Heart right ventricle (tissue), 16 donors: Measurements from ENCODE around the gene FOXF2. TPM values are rescaled to one million over a fixed set of nuclear protein-coding genes. Genes with fewer than 3 reads are reported as not detected.
A peak's percentile ranks its signal among the peaks of the same experiment; 100 is the strongest.

Experiments used
- ATAC-seq, 8 donors: fragments of 200-7000 bp; cut with Tn5 transposase; one replicate each; pipeline ENCODE4 v1.9.1; 2020; ENCODE audit warnings: mild to moderate bottlenecking in 8 of 8, moderate library complexity in 8 of 8, moderate number of reproducible peaks in 1 of 8
- DNase-seq, 2 donors: peaks; one replicate each; pipeline ENCODE4 v3.0.0-alpha.2; 2020
- H3K27ac ChIP-seq, 10 donors: fragments of 200-600 bp; sonication (generic) in 2 of 10; one replicate each; pipeline versions ENCODE4 v1.5.0 to v1.8.0; 2020 to 2022; ENCODE audit warnings: mild to moderate bottlenecking in 3 of 10
- H3K27me3 ChIP-seq, 7 donors: fragments of 200-600 bp; one replicate each; pipeline ENCODE4 v1.8.0; 2021 to 2022; ENCODE audit warnings: mild to moderate bottlenecking in 2 of 7
- H3K36me3 ChIP-seq, 9 donors: fragments of 200-600 bp; sonication (generic) in 1 of 9; one replicate each; pipeline versions ENCODE4 v1.5.0 to v1.8.0; 2020 to 2022; ENCODE audit warnings: mild to moderate bottlenecking in 2 of 9
- H3K4me1 ChIP-seq, 9 donors: fragments of 200-600 bp; sonication (generic) in 1 of 9; one replicate each; pipeline versions ENCODE4 v1.5.0 to v1.8.0; 2020 to 2022; ENCODE audit warnings: mild to moderate bottlenecking in 4 of 9
- H3K4me3 ChIP-seq, 10 donors: fragments of 200-600 bp; sonication (generic) in 2 of 10; one replicate each; pipeline versions ENCODE4 v1.5.0 to v1.8.0; 2020 to 2022; ENCODE audit warnings: mild to moderate bottlenecking in 7 of 10, moderate library complexity in 2 of 10
- H3K9me3 ChIP-seq, 11 donors: fragments of 200-600 bp in 10 of 11; sonication (generic) in 2 of 11; one replicate each; pipeline versions ENCODE4 v1.5.0 to v1.8.0; 2013 to 2022; ENCODE audit warnings: mild to moderate bottlenecking in 2 of 11, control low read depth in 1 of 11, moderate library complexity in 1 of 11
- WGBS, 2 donors: extraction: QIAGEN DNeasy Blood & Tissue Kit; methylation state at CpG; one replicate each; pipeline ENCODE4 v1.1.7; 2013; ENCODE audit warnings: inconsistent platforms in 1 of 2; 5-methylcytosine and 5-hydroxymethylcytosine counted together
- intact Hi-C, 10 donors: fragments of 100-400 bp; cut with DNase I; formaldehyde crosslinking; loops; one replicate each; pipeline versions ENCODE4 v1.11.1 to v1.14.2; 2022
- polyA plus RNA-seq, 2 donors: library from polyadenylated mRNA; stranded (reverse); fragments of 200-250 nt; gene quantifications; one replicate each; pipeline ENCODE4 v1.2.3, GENCODE V29; 2013
- total RNA-seq, 10 donors: library from RNA; stranded (reverse); fragmentation: NEBNext Ultra II Directional in 3 of 10; extraction: Animal tissue kit (Norgen Biotek cat#: 25700) in 3 of 10; gene quantifications; one replicate each; pipeline versions ENCODE4 v1.2.1 to v1.2.4, GENCODE V29; 2021 to 2023
- TF ChIP-seq, protein P1 (sequence below), 9 donors: fragments of 200-600 bp; sonication (generic) in 2 of 9; IDR thresholded peaks; one replicate each; pipeline versions ENCODE4 v1.5.0 to v1.8.0; 2021 to 2022; ENCODE audit warnings: antibody characterized with exemption in 9 of 9, mild to moderate bottlenecking in 5 of 9, moderate library complexity in 1 of 9
- donor health status: Arrhythmogenic right ventricular cardiomyopathy.
- donor health status: ischemic (EF 13 %, LVEDD 7.1; RV severe dilation, severe dysfunction).
- donor health status: healthy with polysubstance abuse.
- donor health status: DM: no; HTN: yes; CAD: no.
- donor health status: DM: no; HTN: no; CAD: no.
- donor health status: ischemic (EF 25% LVEDD 6.9; RV normal size, moderate dysfunction).
- donor health status: ischemic (EF 25% LVEDD 5.7; RV mildly dilated, moderate dysfunction).
- donor health status: healthy.
- donor health status: DM: yes; HTN: yes; CAD: no.
- donor health status: Ischemic cardiomyopathy.
- donor health status: ischemic (EF 35%, LVEDD 5.7; RV mildly dilated, moderate dysfunction).
- donor health status: nonischemic (EF 11% LVEDD 7.7; RV severe dilation, severe dysfunction).
- donor health status: DM: yes; HTN: yes; CAD: no.
- donor health status: PGD.
- donor health status: ischemic (EF 29% LVEDD 5.4; RV normal size, mild dysfunction).
- donor health status: nonischemic (EF 23%, LVEDD 6.1; RV moderate dilation, normal function).

Gene FOXF2
- total and polyA plus RNA-seq, 12 donors = 0.10 to 0.18 (median 0.15) TPM; not detected in 3

DNA sequence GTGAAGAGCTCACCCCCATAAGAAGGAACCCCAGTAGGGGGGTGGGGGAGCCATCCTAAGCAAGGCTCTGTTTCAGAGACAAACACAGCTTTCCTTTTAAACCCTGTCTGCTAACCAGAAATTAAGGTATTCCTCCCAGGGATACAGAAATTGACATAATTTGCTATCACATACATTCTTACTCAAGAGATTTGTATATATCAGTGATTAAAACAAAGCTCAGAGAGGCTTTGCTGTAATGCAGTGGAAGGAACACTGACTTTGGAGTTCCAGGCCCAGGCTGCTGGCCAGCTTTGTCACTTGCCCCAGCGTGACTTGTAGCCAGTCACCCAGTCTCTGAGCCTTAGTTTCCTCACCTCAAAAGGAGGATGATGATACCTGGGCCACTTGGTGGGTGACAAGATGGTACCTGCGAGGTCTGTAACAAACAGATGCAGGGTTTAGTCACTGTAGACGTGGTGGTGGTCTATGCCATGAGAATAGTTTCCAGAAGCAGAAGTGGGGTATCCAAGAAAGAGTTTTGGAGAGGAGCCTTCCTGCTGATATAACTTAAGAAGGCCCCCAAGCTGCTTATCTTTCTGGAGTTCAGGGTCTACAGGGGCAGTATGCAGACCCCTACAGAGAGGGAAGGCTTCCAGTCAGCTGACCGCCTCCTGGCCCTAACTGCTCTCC lies 3.2 kb upstream of the FOXF2 start:
- no peak overlapping the region for H3K4me3 ChIP-seq
- WGBS, 2 donors = 66 to 69% methylated on average over 4 of the region's 4 CpGs
- DNase-seq (no peak), ATAC-seq (no peak)
- no peaks in the 10 kb centered on the region for H3K36me3 ChIP-seq
- intact Hi-C loops = loop anchor here in 4 of 10 donors (10.0 kb wide), 4 partner anchors 271 to 791 kb away; no protein-coding TSS in a partner anchor
- peaks cover 17 to 55% (median 38%) of the 10 kb centered on the region in 9 donors for H3K4me1 ChIP-seq
- no peak overlapping the region for H3K27ac ChIP-seq
- H3K27me3 ChIP-seq = peaks cover 41 to 97% (median 95%) of the 10 kb centered on the region in 7 donors
- no peaks in the 10 kb centered on the region for H3K9me3 ChIP-seq
- TF ChIP-seq, protein P1, sequence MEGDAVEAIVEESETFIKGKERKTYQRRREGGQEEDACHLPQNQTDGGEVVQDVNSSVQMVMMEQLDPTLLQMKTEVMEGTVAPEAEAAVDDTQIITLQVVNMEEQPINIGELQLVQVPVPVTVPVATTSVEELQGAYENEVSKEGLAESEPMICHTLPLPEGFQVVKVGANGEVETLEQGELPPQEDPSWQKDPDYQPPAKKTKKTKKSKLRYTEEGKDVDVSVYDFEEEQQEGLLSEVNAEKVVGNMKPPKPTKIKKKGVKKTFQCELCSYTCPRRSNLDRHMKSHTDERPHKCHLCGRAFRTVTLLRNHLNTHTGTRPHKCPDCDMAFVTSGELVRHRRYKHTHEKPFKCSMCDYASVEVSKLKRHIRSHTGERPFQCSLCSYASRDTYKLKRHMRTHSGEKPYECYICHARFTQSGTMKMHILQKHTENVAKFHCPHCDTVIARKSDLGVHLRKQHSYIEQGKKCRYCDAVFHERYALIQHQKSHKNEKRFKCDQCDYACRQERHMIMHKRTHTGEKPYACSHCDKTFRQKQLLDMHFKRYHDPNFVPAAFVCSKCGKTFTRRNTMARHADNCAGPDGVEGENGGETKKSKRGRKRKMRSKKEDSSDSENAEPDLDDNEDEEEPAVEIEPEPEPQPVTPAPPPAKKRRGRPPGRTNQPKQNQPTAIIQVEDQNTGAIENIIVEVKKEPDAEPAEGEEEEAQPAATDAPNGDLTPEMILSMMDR (IDR thresholded peaks at IDR 0.05) = no peak

DNA sequence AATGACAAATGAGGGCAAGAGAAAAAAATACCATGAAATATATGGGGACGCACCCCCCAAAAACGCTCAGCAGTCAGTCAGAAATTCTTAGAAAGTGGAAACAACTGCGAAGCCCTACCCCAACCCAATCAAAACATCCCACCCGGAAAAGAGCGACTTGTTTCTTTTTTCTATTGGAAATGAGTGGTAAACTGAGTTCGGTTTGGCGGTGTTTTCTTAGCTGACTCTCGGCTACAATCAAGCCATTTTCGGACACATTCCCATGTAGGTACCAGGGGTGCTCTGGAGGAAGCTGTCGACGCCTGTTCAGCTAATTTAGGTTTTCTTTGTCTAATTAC lies 1.9 kb upstream of the FOXF2 start:
- DNase-seq (no peak), ATAC-seq (no peak)
- Histone ChIP-seq H3K36me3 (no peaks in the 10 kb centered on the region), H3K4me1 (peaks cover 9 to 44% (median 27%) of the 10 kb centered on the region in 9 donors), H3K9me3 (no peaks in the 10 kb centered on the region), H3K27ac (no peak overlapping the region), H3K27me3 (peaks cover 31 to 96% (median 94%) of the 10 kb centered on the region in 7 donors), H3K4me3 (no peak overlapping the region)
- intact Hi-C loops = loop anchor here in 4 of 10 donors (10.0 kb wide), 4 partner anchors 273 to 793 kb away; no protein-coding TSS in a partner anchor
- 34 to 44% methylated on average over 11 of the region's 11 CpGs for WGBS, 2 donors
- TF ChIP-seq, protein P1 (IDR thresholded peaks at IDR 0.05) = no peak

DNA sequence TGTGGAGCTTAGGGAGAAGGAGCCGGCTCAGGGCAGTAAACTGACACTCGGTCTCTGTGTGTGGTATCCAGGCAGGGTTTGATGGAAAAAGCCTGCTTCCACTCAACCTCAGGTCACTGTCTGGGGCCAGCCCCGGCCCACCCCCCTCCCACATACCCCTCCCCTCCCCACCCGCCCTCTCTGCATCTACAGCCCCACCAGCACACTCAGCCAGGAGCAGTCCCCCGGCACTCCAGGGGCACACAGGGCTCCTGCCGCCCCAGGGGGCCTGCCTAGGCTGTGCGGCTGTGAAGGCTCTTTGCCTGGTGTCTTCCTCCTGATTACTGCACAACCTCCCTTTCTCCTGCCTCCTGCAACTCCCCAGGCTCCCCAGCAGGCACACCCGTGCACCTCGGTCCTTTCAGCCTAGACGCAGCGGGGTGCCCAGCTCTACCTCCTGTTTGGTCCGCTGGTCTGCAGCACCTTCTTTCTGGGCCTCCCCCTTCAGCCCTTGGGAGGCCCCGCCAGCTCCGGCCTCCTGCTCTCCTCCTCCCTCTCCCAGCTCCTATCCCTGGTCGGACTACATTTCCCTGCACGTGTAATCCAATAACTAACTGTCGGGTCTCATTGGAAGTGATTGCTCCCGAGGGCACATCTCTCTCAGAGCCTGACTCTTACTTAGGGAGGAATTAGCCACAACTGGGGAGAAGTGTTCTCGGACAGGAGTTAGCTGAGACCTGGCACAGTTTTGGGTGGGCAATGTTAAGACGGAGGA lies 1.3 kb upstream of the FOXF2 start:
- intact Hi-C loops = loop anchor here in 4 of 10 donors (10.0 kb wide), 4 partner anchors 273 to 793 kb away; no protein-coding TSS in a partner anchor
- Histone ChIP-seq H3K27ac (no peak overlapping the region), H3K27me3 (peaks cover 33 to 96% (median 94%) of the 10 kb centered on the region in 7 donors), H3K9me3 (no peaks in the 10 kb centered on the region), H3K36me3 (no peaks in the 10 kb centered on the region), H3K4me1 (peaks cover 9 to 39% (median 25%) of the 10 kb centered on the region in 9 donors), H3K4me3 (peak overlapping the region in 1 of 10 donors; percentile 5)
- TF ChIP-seq, protein P1 (IDR thresholded peaks at IDR 0.05) = no peak
- 11 to 19% methylated on average over 20 of the region's 20 CpGs for WGBS, 2 donors
- ATAC-seq = no peak
- no peak for DNase-seq

DNA sequence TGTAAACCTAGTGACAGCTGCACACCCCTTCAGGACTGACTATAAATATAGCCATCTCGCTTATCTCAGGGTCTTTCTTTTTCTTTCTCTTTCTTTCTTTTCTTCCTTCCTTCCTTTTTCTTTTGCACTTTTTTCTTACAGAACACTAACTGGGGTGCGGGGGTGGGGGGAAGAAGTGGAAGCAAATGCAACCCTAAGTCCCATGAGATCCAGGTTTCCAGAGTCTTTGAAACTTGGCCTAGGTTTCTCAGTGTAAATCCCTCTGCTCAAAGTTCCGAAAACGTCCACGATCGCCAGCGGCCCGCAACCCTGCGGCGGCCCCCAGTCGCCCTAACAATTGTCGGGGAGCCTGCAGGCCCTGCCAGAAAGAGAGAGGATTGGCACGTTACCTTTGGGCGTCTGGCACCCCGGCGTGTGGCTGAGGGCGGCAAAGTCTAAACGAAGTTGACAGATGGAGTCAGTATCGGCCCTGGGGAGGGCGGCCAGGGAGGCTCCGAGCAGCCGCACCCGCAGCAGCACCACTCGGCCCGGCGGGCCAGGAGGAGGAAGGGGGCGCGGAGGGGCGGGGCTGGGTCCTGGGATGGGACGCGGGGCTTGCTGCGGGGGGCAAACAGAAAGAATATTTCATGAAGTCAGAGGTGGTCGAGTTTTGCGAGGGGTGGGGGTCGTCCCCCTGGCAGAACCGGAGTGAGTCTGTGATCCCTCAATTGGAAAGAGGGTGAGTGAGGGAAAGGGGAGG lies 577 bp upstream of the FOXF2 start:
- Histone ChIP-seq H3K9me3 (no peaks in the 10 kb centered on the region), H3K27ac (no peak overlapping the region), H3K27me3 (peaks cover 33 to 96% (median 94%) of the 10 kb centered on the region in 7 donors), H3K4me1 (peaks cover 9 to 38% (median 25%) of the 10 kb centered on the region in 9 donors), H3K4me3 (peak overlapping the region in 8 of 10 donors; percentile 3 to 49 (median 29)), H3K36me3 (no peaks in the 10 kb centered on the region)
- intact Hi-C loops = loop anchor here in 4 of 10 donors (10.0 kb wide), 4 partner anchors 274 to 794 kb away; no protein-coding TSS in a partner anchor
- 1 to 4% methylated on average over 36 of the region's 36 CpGs for WGBS, 2 donors
- no peak for ATAC-seq
- DNase-seq = no peak
- TF ChIP-seq, protein P1 (IDR thresholded peaks at IDR 0.05) = no peak
